Pulmonary artery endothelial cell (primary cell): Measurements from ENCODE around the gene FOXA2. TPM values are rescaled to one million over a fixed set of nuclear protein-coding genes. Genes with fewer than 3 reads are reported as not detected.
"Not testable (repeated sequence)": the region's sequence is repeated elsewhere in the genome, so short reads cannot be mapped to it uniquely, and the experiment has no call there.

ENCODE experiments used
- DNase-seq: peaks from one replicate; pipeline ENCODE4 v3.0.0-alpha.2; 2011; ENCODE audit warnings: low read depth, low spot score
- total RNA-seq: library from RNA; depleted of rRNA; stranded (reverse); fragments of >200 nt; gene quantifications from 2 replicates; pipeline ENCODE4 v1.2.3, GENCODE V29; 2014

FOXA2 gene
- total RNA-seq: not detected in 2 replicates

GRCh38 chr20:22584522-22584921 is at the start of gene FOXA2:
Gene FOXA2 (minus strand): TSS chr20:22584572. CDS start chr20:22584278, 294 bp downstream.
- DNase-seq: no peak

- no peak for DNase-seq
These were observed 46.3 kb upstream of the FOXA2 start for GRCh38 chr20:22630701-22631100.

- DNase-seq: no peak
These were observed 45.6 kb upstream of the FOXA2 start for GRCh38 chr20:22629927-22630326.

GRCh38 chr20:22629447-22629846 is 45.1 kb upstream of the FOXA2 start:
- no peak for DNase-seq

- no peak for DNase-seq
These were observed 42.1 kb upstream of the FOXA2 start for GRCh38 chr20:22626496-22626895.

GRCh38 chr20:22623211-22623610 is 38.8 kb upstream of the FOXA2 start:
- DNase-seq: no peak

GRCh38 chr20:22620342-22620741 is 36.0 kb upstream of the FOXA2 start:
- DNase-seq: no peak

GRCh38 chr20:22619806-22620205 is 35.4 kb upstream of the FOXA2 start:
- DNase-seq: no peak

- no peak for DNase-seq
These were observed 34.9 kb upstream of the FOXA2 start for GRCh38 chr20:22619272-22619671.

GRCh38 chr20:22617160-22617559 is 32.8 kb upstream of the FOXA2 start:
- DNase-seq: no peak

- DNase-seq: no peak
These were observed 32.2 kb upstream of the FOXA2 start for GRCh38 chr20:22616551-22616950.

GRCh38 chr20:22615425-22615824 is 31.1 kb upstream of the FOXA2 start:
- DNase-seq: no peak

- DNase-seq: no peak
These were observed 27.3 kb upstream of the FOXA2 start for GRCh38 chr20:22611636-22612035.

GRCh38 chr20:22607695-22608094 is 23.3 kb upstream of the FOXA2 start:
- DNase-seq: no peak

- no peak for DNase-seq
These were observed 20.4 kb upstream of the FOXA2 start for GRCh38 chr20:22604815-22605214.

GRCh38 chr20:22601361-22602141 is 17.2 kb upstream of the FOXA2 start:
- DNase-seq: no peak

GRCh38 chr20:22599258-22599657 is 14.9 kb upstream of the FOXA2 start:
- DNase-seq: not testable (repeated sequence)

GRCh38 chr20:22597303-22597702 is 12.9 kb upstream of the FOXA2 start:
- no peak for DNase-seq

GRCh38 chr20:22590662-22591061 is 6.3 kb upstream of the FOXA2 start:
- DNase-seq: no peak

- no peak for DNase-seq
These were observed 2.4 kb upstream of the FOXA2 start for GRCh38 chr20:22586645-22587310.

- DNase-seq: no peak
These were observed 1.6 kb upstream of the FOXA2 start for GRCh38 chr20:22585786-22586493.
